WTC11 (cell line): ENCODE results near the gene SGCA.

Experiments used
- CREB1 ChIP-seq: sonication (generic); formaldehyde crosslinking; IDR thresholded peaks from 2 replicates; pipeline ENCODE4 v1.8.0; 2023; ENCODE audit warnings: mild to moderate bottlenecking, missing genetic modification reagents
- FOXJ3 ChIP-seq: sonication (generic); formaldehyde crosslinking; IDR thresholded peaks from 2 replicates; pipeline ENCODE4 v1.9.0; 2021; ENCODE audit warnings: missing genetic modification reagents, mild to moderate bottlenecking, borderline replicate concordance
- KAT7 ChIP-seq: sonication (generic); formaldehyde crosslinking; IDR thresholded peaks from 2 replicates; pipeline ENCODE4 v1.8.1; 2023; ENCODE audit warnings: missing genetic modification reagents, mild to moderate bottlenecking, borderline replicate concordance
- MXD4 ChIP-seq: fragments of 250-450 bp; sonication (Bioruptor Pico); IDR thresholded peaks from 2 replicates; pipeline ENCODE4 v1.8.0; 2021; ENCODE audit warnings: mild to moderate bottlenecking, moderate library complexity, borderline replicate concordance
- NFYB ChIP-seq: sonication (generic); formaldehyde crosslinking; conservative IDR thresholded peaks from 2 replicates; pipeline ENCODE4 v1.8.0; 2022; ENCODE audit warnings: low read depth, missing genetic modification reagents
- RORB ChIP-seq: fragments of 250-450 bp; sonication (Bioruptor Pico); IDR thresholded peaks from 2 replicates; pipeline ENCODE4 v1.9.0; 2021; ENCODE audit warnings: mild to moderate bottlenecking
- ZNF425 ChIP-seq: fragments of 250-450 bp; sonication (Bioruptor Pico); conservative IDR thresholded peaks from 2 replicates; pipeline ENCODE4 v1.9.0; 2021; ENCODE audit warnings: mild to moderate bottlenecking
- TF ChIP-seq, protein P1 (sequence below): fragments of 200-600 bp; IDR thresholded peaks from 2 replicates; pipeline ENCODE4 v1.8.0; 2022; ENCODE audit warnings: antibody characterized with exemption
- TF ChIP-seq, protein P2 (sequence below): sonication (generic); formaldehyde crosslinking; IDR thresholded peaks from 2 replicates; pipeline ENCODE4 v1.8.0; 2022; ENCODE audit warnings: mild to moderate bottlenecking, missing genetic modification reagents
- TF ChIP-seq, protein P3 (sequence below): sonication (generic); formaldehyde crosslinking; IDR thresholded peaks from 2 replicates; pipeline ENCODE4 v1.8.0; 2022; ENCODE audit warnings: mild to moderate bottlenecking, missing genetic modification reagents
- TF ChIP-seq, protein P4 (sequence below): sonication (generic); formaldehyde crosslinking; IDR thresholded peaks from 2 replicates; pipeline ENCODE4 v1.8.1; 2023; ENCODE audit warnings: mild to moderate bottlenecking, missing genetic modification reagents, moderate library complexity

DNA sequence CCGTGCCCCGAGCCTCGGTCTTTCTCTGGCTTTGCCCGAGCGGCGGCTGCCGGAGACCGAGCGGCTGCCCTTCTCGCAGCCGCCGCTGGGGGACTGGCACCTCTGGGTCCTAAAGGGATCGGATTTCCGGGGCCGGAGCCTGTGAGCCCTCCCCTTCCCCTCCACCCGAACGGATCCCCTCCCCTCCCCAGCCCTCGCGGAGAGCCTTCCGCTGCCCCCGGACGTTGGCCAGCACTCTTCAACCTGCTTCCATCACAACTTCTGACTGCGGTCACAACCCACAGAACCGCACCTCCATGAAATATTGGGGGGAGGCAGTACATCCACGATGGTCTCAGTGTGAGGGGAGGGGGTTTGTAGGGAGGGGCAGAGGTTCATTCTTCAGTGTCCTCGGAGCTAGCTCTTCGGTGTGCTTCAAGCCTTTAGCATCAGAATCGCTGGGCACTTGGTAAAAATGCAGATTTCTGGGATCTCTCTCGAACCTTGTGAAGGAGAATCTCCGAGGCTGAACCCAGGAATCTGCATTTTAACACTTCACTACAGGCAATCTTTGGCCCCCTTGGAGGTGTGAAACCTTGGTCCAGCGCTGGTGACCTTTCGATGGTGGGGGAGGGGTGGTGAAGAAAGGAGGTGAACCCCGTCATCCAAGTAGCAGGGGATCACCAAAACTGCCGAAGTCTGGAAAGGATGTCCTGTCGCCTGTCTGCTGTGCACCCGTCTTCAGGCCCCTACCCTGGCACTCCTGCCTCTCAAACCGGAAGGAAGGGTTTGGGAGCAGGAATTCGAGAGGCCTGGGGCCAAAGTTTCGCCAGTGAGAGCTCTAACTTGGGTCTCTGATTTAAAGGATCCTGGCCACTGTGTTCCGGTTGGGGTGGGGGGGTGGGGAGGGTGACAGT, 14.5 kb upstream of the SGCA start:
- TF ChIP-seq, protein P1, sequence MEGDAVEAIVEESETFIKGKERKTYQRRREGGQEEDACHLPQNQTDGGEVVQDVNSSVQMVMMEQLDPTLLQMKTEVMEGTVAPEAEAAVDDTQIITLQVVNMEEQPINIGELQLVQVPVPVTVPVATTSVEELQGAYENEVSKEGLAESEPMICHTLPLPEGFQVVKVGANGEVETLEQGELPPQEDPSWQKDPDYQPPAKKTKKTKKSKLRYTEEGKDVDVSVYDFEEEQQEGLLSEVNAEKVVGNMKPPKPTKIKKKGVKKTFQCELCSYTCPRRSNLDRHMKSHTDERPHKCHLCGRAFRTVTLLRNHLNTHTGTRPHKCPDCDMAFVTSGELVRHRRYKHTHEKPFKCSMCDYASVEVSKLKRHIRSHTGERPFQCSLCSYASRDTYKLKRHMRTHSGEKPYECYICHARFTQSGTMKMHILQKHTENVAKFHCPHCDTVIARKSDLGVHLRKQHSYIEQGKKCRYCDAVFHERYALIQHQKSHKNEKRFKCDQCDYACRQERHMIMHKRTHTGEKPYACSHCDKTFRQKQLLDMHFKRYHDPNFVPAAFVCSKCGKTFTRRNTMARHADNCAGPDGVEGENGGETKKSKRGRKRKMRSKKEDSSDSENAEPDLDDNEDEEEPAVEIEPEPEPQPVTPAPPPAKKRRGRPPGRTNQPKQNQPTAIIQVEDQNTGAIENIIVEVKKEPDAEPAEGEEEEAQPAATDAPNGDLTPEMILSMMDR, result no peak
- TF ChIP-seq, protein P2, sequence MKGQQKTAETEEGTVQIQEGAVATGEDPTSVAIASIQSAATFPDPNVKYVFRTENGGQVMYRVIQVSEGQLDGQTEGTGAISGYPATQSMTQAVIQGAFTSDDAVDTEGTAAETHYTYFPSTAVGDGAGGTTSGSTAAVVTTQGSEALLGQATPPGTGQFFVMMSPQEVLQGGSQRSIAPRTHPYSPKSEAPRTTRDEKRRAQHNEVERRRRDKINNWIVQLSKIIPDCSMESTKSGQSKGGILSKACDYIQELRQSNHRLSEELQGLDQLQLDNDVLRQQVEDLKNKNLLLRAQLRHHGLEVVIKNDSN (CRISPR knock-in tag), result no peak
- TF ChIP-seq, protein P3, sequence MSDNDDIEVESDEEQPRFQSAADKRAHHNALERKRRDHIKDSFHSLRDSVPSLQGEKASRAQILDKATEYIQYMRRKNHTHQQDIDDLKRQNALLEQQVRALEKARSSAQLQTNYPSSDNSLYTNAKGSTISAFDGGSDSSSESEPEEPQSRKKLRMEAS, result no peak; the same call in 1 of the 2 replicates
- TF ChIP-seq RORB (CRISPR knock-in tag) (no peak), NFYB (CRISPR knock-in tag) (no peak), ZNF425 (no peak), CREB1 (CRISPR knock-in tag) (no peak), MXD4 (CRISPR knock-in tag) (no peak), KAT7 (CRISPR knock-in tag) (no peak), FOXJ3 (CRISPR knock-in tag) (no peak)
- TF ChIP-seq, protein P4, sequence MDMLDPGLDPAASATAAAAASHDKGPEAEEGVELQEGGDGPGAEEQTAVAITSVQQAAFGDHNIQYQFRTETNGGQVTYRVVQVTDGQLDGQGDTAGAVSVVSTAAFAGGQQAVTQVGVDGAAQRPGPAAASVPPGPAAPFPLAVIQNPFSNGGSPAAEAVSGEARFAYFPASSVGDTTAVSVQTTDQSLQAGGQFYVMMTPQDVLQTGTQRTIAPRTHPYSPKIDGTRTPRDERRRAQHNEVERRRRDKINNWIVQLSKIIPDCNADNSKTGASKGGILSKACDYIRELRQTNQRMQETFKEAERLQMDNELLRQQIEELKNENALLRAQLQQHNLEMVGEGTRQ (CRISPR knock-in tag), result no peak
